Hepatocyte (in vitro differentiated cells): ENCODE results near the gene NCAPG. TPM values are rescaled to one million over a fixed set of nuclear protein-coding genes. Genes with fewer than 3 reads are reported as not detected.
"Not testable (repeated sequence)": the region's sequence is repeated elsewhere in the genome, so short reads cannot be mapped to it uniquely, and the experiment has no call there.

Source experiments
- DNase-seq: peaks from one replicate; pipeline ENCODE4 v3.0.0-alpha.2; 2016; ENCODE audit warnings: low spot score
- H2AFZ ChIP-seq: fragments of 200-600 bp; sonication (generic); 2 replicates; pipeline ENCODE4 v1.6.0; 2016; ENCODE audit warnings: antibody characterized with exemption, mild to moderate bottlenecking
- H3K27ac ChIP-seq: fragments of 200-600 bp; sonication (generic); 2 replicates; pipeline ENCODE4 v1.5.1; 2016; ENCODE audit warnings: mild to moderate bottlenecking
- H3K27me3 ChIP-seq: fragments of 200-600 bp; sonication (generic); 2 replicates; pipeline ENCODE4 v1.6.1; 2016
- H3K36me3 ChIP-seq: fragments of 200-600 bp; sonication (generic); replicated peaks from 2 replicates; pipeline ENCODE4 v1.5.1; 2016; ENCODE audit warnings: low read depth; ENCODE audit not compliant: insufficient read depth
- H3K4me1 ChIP-seq: fragments of 200-600 bp; sonication (generic); 2 replicates; pipeline ENCODE4 v1.5.1; 2016; ENCODE audit warnings: mild to moderate bottlenecking, moderate library complexity; ENCODE audit not compliant: insufficient read depth
- H3K4me2 ChIP-seq: fragments of 200-600 bp; sonication (generic); 2 replicates; pipeline ENCODE4 v1.6.0; 2016
- H3K4me3 ChIP-seq: fragments of 200-600 bp; sonication (generic); 2 replicates; pipeline ENCODE4 v1.5.1; 2016; ENCODE audit warnings: mild to moderate bottlenecking
- H3K79me2 ChIP-seq: fragments of 200-600 bp; sonication (generic); 2 replicates; pipeline ENCODE4 v1.6.0; 2017; ENCODE audit warnings: mild to moderate bottlenecking
- H3K9me2 ChIP-seq: fragments of 200-600 bp; sonication (generic); replicated peaks from 2 replicates; pipeline ENCODE4 v1.6.0; 2017; ENCODE audit warnings: mild to moderate bottlenecking; ENCODE audit not compliant: insufficient read depth
- H3K9me3 ChIP-seq: fragments of 200-600 bp; sonication (generic); 2 replicates; pipeline ENCODE4 v1.5.1; 2016; ENCODE audit warnings: low read depth, mild to moderate bottlenecking
- H4K20me1 ChIP-seq: fragments of 200-600 bp; sonication (generic); 2 replicates; pipeline ENCODE4 v1.6.0; 2016; ENCODE audit warnings: mild to moderate bottlenecking; ENCODE audit not compliant: insufficient read depth, poor library complexity, severe bottlenecking
- CTCF ChIP-seq: fragments of 200-600 bp; sonication (generic); IDR thresholded peaks from 2 replicates; pipeline ENCODE4 v1.5.1; 2016; ENCODE audit warnings: antibody characterized with exemption, mild to moderate bottlenecking; ENCODE audit not compliant: poor library complexity
- EZH2 ChIP-seq: fragments of 200-600 bp; sonication (generic); IDR thresholded peaks from 2 replicates; pipeline ENCODE4 v1.6.1; 2016; ENCODE audit warnings: antibody characterized with exemption, mild to moderate bottlenecking, borderline replicate concordance
- EZH2phosphoT487 ChIP-seq: fragments of 200-600 bp; sonication (generic); IDR thresholded peaks from one replicate; pipeline ENCODE4 v1.6.1; 2018; ENCODE audit warnings: antibody characterized with exemption, mild to moderate bottlenecking, low read depth, moderate library complexity; ENCODE audit not compliant: unreplicated experiment, severe bottlenecking
- WGBS: methylation state at CpG from one replicate; pipeline ENCODE4 v1.1.6; 2016; ENCODE audit warnings: low lambda C conversion rate; ENCODE audit errors: missing lambda C conversion rate; 5-methylcytosine and 5-hydroxymethylcytosine counted together
- polyA plus RNA-seq: library from polyadenylated mRNA; unstranded; fragments of >200 nt; fragmentation: Nextera tagmentation; extraction: Ambion mirVana; gene quantifications from 2 replicates; pipeline ENCODE4 v1.2.1, GENCODE V29; 2016
- total RNA-seq: library from RNA; depleted of rRNA; stranded (reverse); fragments of >200 nt; gene quantifications from 2 replicates; pipeline ENCODE4 v1.2.3, GENCODE V29; 2014

NCAPG gene
- total and polyA plus RNA-seq, 2 experiments from 2014 or later, result 3.3 to 11.9 TPM

GRCh38 chr4:17859793-17860406, 49.1 kb downstream of the NCAPG start:
- no peak for TF ChIP-seq EZH2
- TF ChIP-seq CTCF, result no peak

GRCh38 chr4:17861906-17862305, 51.1 kb downstream of the NCAPG start:
- not testable (repeated sequence) for H2AFZ ChIP-seq, H3K4me1 ChIP-seq, H3K9me3 ChIP-seq, H3K79me2 ChIP-seq, DNase-seq, H4K20me1 ChIP-seq, H3K9me2 ChIP-seq, H3K27ac ChIP-seq, H3K36me3 ChIP-seq, H3K4me2 ChIP-seq, H3K4me3 ChIP-seq, H3K27me3 ChIP-seq

More at GRCh38 chr4:17859793-17860406, 49.1 kb downstream of the NCAPG start:
- H3K4me1 ChIP-seq, result no peaks in the 10 kb centered on the region
- H3K9me2 ChIP-seq, result no peaks in the 10 kb centered on the region
- H3K27me3 ChIP-seq, result no peaks in the 10 kb centered on the region
- no peaks in the 10 kb centered on the region for H3K36me3 ChIP-seq
- 96% methylated on average over 5 of the region's 5 CpGs for WGBS
- no peaks in the 10 kb centered on the region for H3K9me3 ChIP-seq
- H4K20me1 ChIP-seq, result no peaks in the 10 kb centered on the region
- no peaks in the 10 kb centered on the region for H3K79me2 ChIP-seq
- H3K4me3 ChIP-seq, result no peak overlapping the region
- H2AFZ ChIP-seq, result no peak overlapping the region
- DNase-seq, result no peak
- no peak overlapping the region for H3K4me2 ChIP-seq
- no peak overlapping the region for H3K27ac ChIP-seq

GRCh38 chr4:17865866-17866363, 55.1 kb downstream of the NCAPG start:
- no peaks in the 10 kb centered on the region for H3K4me1 ChIP-seq
- WGBS, result 100% methylated on average over 1 of the region's 1 CpG
- TF ChIP-seq EZH2 (no peak), EZH2phosphoT487 (no peak), CTCF (no peak)
- H3K4me2 ChIP-seq, result no peak overlapping the region
- H4K20me1 ChIP-seq, result no peaks in the 10 kb centered on the region
- no peaks in the 10 kb centered on the region for H3K27me3 ChIP-seq
- H3K4me3 ChIP-seq, result no peak overlapping the region
- H2AFZ ChIP-seq, result no peak overlapping the region
- H3K36me3 ChIP-seq, result no peaks in the 10 kb centered on the region
- no peak for DNase-seq
- no peaks in the 10 kb centered on the region for H3K79me2 ChIP-seq
- no peak overlapping the region for H3K27ac ChIP-seq
- no peaks in the 10 kb centered on the region for H3K9me3 ChIP-seq
- H3K9me2 ChIP-seq, result no peaks in the 10 kb centered on the region

DNA sequence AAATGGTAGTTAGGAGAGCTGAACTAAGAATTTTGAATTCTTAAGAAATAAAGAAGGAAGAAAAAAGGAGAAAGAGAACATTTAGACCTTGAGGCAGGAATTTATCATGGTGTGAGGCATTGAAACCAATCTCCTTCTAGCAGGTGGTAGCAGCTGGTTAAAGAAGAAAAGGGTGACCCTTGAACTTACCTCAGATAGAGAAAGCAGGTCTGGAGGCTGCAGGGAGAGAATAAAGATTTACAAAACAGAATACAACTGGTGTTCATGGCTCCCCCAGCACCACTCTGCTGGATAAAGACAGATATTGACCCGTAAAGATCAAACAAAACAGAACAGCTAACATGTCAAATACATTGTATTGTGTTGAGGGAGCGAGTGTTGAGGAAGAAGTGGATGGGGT, 56.0 kb downstream of the NCAPG start:
- H3K9me3 ChIP-seq, result no peaks in the 10 kb centered on the region
- H3K4me1 ChIP-seq, result no peaks in the 10 kb centered on the region
- no peaks in the 10 kb centered on the region for H3K79me2 ChIP-seq
- no peaks in the 10 kb centered on the region for H3K27me3 ChIP-seq
- TF ChIP-seq CTCF, result no peak
- TF ChIP-seq EZH2phosphoT487, result no peak
- TF ChIP-seq EZH2, result no peak
- H3K36me3 ChIP-seq, result no peaks in the 10 kb centered on the region
- no peak overlapping the region for H2AFZ ChIP-seq
- no peak overlapping the region for H3K27ac ChIP-seq
- no peaks in the 10 kb centered on the region for H3K9me2 ChIP-seq
- H3K4me3 ChIP-seq, result no peak overlapping the region
- H3K4me2 ChIP-seq, result no peak overlapping the region
- no peak for DNase-seq
- WGBS, result 80% methylated on average over 2 of the region's 2 CpGs
- no peaks in the 10 kb centered on the region for H4K20me1 ChIP-seq
